HEK293T (cell line): ENCODE data around the gene MYO16.

ENCODE experiments used
- ARNT ChIP-seq: fragments of 450-650 bp; IDR thresholded peaks from 2 replicates; pipeline ENCODE4 v1.6.1; 2017; ENCODE audit warnings: mild to moderate bottlenecking
- BHLHE40 ChIP-seq: fragments of 450-650 bp; IDR thresholded peaks from 2 replicates; pipeline ENCODE4 v1.6.1; 2016; ENCODE audit warnings: mild to moderate bottlenecking, moderate library complexity, borderline replicate concordance
- CTBP1 ChIP-seq: fragments of 450-650 bp; IDR thresholded peaks from 2 replicates; pipeline ENCODE4 v1.6.1; 2016; ENCODE audit warnings: borderline replicate concordance
- ELF4 ChIP-seq: fragments of 450-650 bp; IDR thresholded peaks from 2 replicates; pipeline ENCODE4 v1.6.1; 2017; ENCODE audit warnings: antibody characterized with exemption
- FOXA1 ChIP-seq: fragments of 450-650 bp; IDR thresholded peaks from 2 replicates; pipeline ENCODE4 v1.6.1; 2016; ENCODE audit warnings: mild to moderate bottlenecking
- FOXK2 ChIP-seq: fragments of 450-650 bp; IDR thresholded peaks from 2 replicates; pipeline ENCODE4 v1.6.1; 2016; ENCODE audit warnings: mild to moderate bottlenecking
- FOXM1 ChIP-seq: fragments of 450-650 bp; IDR thresholded peaks from 2 replicates; pipeline ENCODE4 v1.6.1; 2017; ENCODE audit warnings: mild to moderate bottlenecking, borderline replicate concordance
- LEF1 ChIP-seq: fragments of 450-650 bp; IDR thresholded peaks from 2 replicates; pipeline ENCODE4 v1.6.1; 2017; ENCODE audit warnings: mild to moderate bottlenecking, borderline replicate concordance
- NFRKB ChIP-seq: fragments of 450-650 bp; IDR thresholded peaks from 2 replicates; pipeline ENCODE4 v1.6.1; 2016; ENCODE audit warnings: mild to moderate bottlenecking, moderate library complexity
- PKNOX1 ChIP-seq: fragments of 450-650 bp; IDR thresholded peaks from 2 replicates; pipeline ENCODE4 v1.6.1; 2016
- SP1 ChIP-seq: fragments of 450-650 bp; IDR thresholded peaks from 2 replicates; pipeline ENCODE4 v1.6.1; 2017
- SUZ12 ChIP-seq: fragments of 450-650 bp; IDR thresholded peaks from 2 replicates; pipeline ENCODE4 v1.6.1; 2016; ENCODE audit warnings: mild to moderate bottlenecking
- TARDBP ChIP-seq: fragments of 450-650 bp; IDR thresholded peaks from 2 replicates; pipeline ENCODE4 v1.6.1; 2016
- ZNF384 ChIP-seq: fragments of 450-650 bp; IDR thresholded peaks from 2 replicates; pipeline ENCODE4 v1.6.1; 2016

DNA sequence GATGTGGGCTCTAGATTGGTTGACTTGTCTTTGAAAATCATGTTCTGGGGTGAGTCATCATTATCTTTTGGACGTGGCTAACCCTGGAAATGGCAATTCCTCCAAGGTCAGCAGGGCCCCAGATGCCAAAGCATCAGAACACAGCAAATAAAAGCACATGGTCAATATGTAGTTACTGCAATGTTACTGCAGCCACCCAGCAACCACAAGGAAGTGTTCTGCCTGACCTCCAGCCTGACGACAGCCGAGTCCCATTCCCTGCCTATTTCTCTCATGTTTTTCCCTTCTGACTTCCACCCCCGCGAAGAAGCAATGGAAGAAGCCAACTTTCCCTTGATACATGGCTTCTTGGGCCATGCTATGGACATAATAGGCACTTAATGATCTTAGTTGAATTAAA, 579.1 kb downstream of the MYO16 start:
- TF ChIP-seq ZNF384 (no peak), ARNT (no peak), TARDBP (no peak), FOXA1 (no peak), SP1 (no peak), FOXM1 (no peak), LEF1 (no peak), BHLHE40 (no peak), PKNOX1 (no peak), SUZ12 (no peak), ELF4 (no peak), NFRKB (no peak), CTBP1 (no peak), FOXK2 (no peak)
